NCI-H2107 (cell line): Measurements from ENCODE around the gene RNF112.

Source experiments
- DNase-seq: peaks from one replicate; lab custom pipeline; 2025; lab: John Stamatoyannopoulos, UW

RNF112 gene, protein sequence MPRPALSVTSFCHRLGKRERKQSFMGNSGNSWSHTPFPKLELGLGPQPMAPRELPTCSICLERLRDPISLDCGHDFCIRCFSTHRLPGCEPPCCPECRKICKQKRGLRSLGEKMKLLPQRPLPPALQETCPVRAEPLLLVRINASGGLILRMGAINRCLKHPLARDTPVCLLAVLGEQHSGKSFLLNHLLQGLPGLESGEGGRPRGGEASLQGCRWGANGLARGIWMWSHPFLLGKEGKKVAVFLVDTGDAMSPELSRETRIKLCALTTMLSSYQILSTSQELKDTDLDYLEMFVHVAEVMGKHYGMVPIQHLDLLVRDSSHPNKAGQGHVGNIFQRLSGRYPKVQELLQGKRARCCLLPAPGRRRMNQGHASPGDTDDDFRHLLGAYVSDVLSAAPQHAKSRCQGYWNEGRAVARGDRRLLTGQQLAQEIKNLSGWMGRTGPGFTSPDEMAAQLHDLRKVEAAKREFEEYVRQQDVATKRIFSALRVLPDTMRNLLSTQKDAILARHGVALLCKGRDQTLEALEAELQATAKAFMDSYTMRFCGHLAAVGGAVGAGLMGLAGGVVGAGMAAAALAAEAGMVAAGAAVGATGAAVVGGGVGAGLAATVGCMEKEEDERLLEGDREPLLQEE

DNA sequence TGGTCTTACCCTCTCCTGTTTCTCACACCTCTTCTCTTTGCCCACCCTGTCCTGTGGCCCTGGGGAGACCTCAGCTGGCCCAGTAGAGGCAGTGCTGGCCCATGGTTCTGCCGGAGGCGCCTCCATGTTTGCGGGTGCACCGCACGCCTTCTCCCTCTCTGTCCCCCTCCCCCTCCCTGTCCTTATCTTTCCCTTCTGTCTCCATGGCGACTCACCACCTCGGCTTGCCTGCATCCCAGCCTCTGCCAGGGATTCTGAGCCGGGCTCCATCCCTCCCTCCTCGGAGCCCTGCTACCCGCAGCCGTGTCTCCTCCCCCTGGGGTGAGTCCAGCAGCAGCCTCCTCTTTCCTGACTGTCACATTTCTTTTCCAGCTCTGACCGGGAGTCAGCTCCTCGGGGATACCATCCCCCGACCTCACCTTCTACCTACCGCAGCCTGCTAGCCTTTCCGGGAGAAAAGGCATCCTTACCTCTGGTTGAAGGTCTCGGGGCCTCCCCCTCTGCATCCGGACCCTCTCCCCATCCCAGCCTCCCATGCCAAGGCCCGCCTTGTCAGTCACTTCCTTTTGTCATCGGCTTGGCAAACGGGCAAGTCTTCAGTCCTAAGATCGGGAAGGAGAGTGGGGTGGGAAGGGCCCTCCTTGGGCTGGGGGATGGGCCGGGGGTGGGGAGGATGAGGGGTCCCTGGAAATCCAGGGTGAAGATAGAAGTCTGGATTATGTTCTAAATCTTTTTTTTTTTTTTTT lies at the start of gene RNF112:
Gene RNF112 (plus strand): TSS at position 358 of the 746 bp plus-strand sequence. CDS start 177 bp downstream, at position 535.
- DNase-seq: no peak

DNA sequence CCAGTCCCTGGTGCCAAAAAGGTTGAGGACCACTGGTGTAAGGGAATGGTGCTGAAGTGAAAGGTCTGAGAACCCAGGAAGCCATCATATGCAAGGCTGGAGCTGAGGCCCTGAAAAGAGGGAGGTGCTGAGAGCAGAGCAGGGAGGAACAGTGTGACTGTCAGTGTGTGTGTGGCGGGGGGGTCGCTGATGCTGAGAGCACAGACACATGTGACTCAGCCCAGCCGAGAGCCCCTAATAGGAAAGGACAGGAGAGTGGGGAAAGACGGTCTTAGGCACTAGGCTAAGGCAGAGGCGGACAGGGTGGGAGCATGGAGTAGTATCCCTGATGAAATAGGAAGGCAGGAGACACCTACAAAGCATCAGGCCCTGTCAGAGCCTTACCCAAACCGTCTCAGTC lies 49.7 kb upstream of the RNF112 start:
- no peak for DNase-seq

DNA sequence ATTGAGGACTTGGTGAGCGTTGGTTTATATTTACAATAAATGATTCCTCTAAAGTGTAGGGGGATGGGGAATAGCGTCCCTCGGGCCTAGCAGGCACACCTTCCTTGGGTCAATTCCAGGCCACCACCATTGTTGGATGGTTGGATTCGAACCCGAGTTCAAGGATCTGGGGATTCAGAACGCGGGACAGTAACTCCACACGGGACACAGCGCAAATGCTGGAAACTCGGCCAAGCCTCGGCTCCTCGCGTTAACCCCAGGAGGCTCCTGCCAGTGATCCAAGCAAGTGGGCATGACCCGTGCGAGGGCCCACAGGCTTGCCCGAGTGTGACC lies 49.1 kb upstream of the RNF112 start:
- no peak for DNase-seq

DNA sequence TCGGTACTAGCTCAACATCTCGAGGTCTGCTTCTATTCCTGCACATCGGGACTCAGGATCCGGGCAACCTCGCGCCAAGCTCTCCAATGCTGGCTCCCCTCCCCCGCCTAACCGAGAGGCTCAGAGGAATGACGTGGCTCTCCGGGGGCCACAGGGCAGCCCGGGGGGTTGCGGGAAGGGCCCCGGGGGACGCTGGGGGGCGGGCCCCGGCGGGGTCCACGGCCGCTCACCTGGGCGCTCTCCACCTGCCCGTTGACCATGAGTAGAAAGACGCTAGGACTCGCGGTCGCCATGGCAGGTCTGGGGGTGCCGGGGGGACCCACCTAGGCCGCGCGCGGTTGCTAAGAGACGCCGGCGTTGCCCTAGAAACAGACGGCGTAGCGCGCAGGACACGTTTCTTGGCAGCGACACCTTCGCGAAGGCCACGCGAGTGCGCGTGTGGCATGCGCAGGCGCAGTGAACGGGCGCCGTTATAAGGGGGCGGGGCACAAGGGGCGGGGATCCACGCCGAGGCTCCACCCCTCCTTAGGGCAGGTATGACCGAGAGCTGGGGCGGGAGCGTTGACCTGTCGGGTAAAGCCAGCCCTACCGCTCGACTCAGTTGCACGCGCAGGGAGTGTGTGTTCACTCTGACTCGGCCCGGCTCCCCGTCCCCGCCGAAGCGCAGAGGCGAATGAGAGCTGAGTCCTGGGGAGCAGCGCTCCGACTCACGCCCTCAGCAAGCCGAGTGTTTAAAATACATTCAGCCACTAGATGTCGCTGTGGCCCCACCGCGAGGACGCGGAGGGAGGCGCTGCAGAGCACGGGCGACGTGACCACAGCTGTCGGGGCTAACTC lies 48.5 kb upstream of the RNF112 start, which contains the start of gene B9D1:
Gene B9D1 (minus strand): TSS at position 447 of the 837 bp plus-strand sequence. CDS start 154 bp downstream, at position 293.
- DNase-seq: peak; percentile 74

DNA sequence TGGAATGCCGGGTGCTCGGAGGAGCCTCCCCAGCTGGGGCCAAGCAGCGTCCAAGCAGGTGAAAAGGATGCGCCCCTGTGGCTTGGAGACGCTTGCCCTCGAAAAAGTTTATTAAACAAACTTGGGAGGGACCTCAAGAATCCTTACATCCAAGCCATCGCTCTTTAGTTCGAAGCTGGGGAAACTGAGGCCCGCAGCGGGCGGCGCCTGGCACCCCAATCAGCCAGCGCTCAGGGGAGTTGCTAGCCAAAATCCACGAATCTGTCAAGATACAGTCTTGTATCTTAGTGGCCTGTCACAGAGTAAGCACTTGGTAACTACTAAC lies 48.0 kb upstream of the RNF112 start:
- DNase-seq: no peak

DNA sequence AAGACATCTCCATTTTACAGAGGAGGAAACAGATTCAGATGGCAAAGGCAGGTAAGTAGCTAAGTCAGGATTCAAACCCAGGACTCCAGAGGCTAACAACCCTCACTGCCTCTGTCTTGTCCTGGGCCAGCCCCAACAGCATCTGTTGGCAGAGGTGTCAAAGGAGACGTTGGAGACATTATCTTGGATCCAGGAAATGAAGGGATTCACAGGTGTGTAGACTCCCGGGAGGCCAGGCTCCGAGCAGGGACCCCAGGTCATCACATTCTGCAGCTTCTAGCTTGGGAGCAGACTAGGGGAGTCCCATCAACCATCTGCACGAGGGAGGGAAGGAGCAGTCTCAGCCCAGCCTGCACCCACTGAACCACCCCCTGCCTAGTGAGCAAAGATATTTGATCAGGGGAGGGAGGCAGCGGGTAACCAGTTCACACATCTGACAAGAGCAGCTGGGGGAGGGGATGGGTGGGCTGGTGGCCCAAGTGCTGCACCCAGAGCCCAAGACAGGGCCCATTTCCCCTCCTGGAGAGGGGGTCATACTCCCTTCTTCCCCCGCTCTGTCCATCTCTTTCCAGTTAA lies 47.5 kb upstream of the RNF112 start:
- DNase-seq: no peak

DNA sequence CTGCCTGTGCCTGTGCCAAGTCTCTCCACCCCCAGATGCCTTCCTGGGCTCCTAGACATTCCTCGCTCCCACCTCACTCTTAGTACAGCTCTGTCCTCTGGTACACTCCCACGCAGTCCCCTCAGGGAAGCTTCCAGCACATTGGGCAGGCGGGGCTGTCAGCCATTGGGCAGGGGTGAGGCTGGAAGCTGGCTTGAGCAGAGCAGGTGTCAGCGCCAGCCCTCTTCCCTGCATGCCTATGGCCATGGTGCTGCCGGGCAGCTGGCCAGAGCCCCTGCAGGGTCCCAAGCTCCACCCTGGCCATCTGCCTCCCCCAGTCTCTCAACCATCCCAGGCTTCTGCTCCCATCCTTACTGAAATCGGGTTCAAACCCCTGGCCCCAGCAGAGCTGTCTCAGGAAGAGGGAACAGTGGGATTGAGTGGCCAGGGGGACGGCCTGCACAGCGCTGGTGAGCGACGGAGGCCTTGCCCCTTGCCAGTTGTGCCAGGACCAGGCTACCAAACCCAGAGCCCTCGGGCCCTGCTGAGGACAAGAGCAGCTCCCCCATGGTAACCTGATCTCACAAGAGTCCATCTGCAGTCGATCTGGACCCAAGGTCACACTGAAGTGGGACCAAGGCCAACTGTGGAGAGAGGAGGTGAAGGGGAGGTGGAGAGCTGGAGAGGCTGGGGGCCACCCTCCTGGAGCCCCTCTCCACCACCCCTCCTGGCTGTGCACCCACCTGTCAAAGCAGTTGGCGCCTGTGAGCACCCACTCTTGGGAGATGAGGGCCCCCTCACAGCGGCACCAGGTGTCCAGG lies 46.1 kb upstream of the RNF112 start:
- DNase-seq: no peak

DNA sequence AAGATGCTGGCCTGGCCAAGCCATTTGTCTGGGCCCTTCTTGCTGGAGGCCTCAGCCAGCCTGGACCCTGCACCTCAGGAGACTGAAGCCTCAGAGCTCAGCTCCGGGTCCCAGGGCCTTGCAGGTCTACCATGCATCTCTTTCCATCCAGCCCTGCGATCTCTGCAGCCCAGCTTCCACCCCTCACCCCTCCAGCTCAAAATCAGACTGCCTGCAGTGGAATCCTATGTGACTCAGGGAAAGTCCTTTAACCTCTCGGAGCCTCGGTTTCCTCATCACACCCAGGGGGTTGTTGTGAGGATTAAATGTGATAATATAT lies 45.6 kb upstream of the RNF112 start:
- DNase-seq: no peak

DNA sequence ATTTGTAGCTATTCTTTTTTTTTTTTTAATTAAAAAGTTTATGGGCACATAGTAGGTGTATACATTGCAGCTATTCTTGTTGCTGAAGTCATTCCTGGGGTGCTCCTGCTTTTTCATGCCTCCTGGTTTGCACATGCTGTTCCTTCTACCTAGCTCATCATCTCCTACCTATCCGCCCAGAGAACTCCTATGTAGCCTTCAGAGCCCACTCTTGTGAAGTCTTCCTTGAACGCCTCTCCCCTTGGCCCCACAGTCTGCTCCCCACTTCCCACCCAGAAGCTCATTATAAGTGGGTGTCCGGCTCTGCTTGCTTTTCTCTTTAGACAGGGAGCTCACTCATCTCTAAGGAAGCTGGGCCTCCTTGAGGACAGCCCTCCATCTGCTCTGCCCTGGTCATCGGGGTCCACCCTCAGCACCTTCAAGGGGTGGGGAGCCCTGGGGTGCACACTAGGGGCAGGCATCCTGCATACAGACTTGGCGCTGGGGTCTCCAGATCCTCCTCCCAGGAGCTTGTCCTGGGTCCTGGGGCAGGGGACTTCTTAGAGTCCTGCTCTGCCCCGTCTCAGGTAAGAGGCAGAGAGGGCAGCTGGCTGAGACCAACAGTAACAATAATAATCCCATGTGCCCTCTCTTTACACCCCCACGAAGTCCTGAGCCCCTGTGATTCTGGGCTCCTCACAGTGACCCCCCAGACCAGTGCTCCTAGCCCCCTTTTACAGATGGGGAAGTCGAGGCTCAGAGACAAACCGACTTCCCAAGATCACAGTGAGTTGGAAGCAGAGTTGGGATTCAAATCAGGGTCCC lies 45.0 kb upstream of the RNF112 start:
- DNase-seq: no peak

DNA sequence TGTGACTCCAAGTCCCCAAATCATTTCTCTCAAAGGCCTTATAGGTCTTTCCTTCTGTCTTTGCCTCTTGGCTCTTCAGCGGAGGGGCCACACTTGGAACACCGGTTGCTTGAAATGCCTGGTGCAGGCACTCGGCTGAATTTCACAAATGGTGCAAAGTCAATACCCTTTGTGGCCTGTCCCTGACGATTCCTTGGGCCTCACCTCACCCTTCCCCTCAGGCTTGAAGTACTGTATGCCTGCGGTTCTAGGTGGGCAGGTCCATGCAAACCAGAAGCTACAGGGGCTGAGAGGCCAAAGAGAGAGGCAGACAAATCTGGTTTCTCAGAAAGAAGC lies 44.4 kb upstream of the RNF112 start:
- no peak for DNase-seq

DNA sequence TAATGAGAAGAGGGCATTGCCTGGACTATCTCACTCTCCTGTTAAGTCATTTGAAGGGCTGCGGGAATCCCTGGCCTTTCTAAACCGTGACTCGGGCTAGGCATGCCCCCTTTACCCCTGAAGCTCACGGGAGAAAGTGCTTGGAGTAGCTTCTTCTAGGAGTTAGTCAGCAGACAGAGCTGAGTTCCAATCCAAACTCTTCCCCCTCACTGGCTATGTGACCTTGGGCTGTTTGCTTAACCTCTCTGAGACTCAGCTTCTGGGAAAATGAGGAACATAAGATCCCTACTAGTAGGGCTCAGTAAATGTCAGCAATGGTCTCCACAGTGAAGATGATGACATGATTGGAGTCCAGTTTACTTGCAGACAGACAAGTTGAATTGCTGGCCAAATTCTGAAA lies 42.8 kb upstream of the RNF112 start:
- no peak for DNase-seq

DNA sequence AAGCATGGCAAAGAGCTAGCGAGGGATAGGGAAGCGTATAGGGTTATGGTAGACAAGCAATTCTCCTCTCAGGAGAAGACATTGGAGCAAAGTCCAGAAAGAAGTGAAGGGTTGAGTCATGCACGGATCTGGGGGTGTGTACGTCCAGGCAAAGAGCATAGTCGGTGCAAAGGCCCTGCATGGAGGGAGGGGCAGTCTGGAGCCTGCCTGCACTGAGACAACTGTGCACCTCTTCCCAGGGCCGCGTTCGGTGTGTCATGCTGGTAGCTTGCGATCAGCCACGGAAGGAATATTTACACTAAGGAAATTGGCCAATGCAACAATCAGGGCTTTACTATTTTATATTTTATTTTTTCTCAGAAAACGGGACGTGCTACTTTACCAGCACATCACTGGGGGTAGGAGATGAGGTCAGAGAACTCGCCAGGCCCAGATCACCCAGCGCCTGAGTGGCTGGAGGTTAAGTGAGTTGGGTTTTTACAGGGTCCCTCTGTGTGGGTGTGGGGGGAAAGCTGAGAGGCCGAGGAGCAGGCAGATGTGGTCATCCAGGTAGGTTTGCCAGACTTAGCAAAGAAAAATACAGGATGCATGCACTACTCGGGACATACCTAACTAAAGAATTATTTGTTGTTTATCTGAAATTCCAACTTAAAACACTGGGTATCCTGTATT lies 41.8 kb upstream of the RNF112 start:
- DNase-seq: no peak

DNA sequence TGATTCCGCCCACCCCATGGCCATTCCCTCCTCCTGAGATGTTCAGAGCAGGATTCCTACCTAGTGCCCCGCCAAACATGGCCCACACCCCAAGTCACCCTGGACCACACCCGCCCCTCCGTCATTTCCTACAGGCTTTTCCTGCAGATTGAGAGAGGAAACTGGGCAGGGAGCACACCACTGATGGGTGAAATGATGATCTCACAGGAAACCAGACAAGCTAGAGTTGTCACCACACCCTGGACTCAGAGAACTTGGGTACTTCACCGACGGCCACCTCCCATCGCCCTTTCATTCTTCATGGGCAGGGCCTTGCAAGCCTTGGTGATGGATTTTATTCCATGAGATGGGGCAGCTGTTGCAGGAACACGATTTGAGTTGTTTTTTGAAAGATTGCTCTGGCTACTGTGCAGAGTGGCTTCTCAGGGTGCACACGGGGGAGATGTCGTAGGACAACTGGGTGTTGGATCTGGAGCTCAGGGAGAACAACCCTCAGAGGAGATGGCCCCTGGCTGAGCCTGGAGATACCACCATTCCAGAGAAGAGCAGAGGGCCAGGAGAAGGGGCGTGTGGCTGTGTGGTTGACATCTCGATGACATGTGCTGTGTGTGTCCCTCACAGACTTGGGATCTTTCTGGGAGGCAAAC lies 41.1 kb upstream of the RNF112 start:
- no peak for DNase-seq

DNA sequence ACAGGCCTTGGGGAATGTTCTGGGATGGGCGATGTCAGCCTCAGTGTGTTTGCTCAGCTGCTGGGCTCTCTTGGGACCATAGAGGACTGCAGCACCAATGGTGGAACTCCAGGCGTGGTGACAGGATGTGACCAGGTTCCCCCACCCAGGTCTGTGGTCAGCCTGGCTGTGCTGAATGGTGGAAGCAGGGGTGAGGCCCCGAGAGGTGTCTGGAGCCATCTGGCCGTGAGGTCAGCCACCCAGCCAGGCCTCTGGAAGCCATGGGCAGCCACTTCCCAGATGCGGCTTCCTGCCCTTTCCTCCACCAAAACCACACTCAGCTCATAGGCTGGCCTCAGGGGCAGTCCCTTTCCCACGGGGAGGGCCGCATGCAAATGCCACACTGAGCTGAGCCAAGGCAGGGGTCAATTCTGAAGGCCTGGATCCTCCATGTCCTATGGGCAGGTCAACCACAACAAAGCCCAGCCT lies 40.5 kb upstream of the RNF112 start:
- DNase-seq: no peak

DNA sequence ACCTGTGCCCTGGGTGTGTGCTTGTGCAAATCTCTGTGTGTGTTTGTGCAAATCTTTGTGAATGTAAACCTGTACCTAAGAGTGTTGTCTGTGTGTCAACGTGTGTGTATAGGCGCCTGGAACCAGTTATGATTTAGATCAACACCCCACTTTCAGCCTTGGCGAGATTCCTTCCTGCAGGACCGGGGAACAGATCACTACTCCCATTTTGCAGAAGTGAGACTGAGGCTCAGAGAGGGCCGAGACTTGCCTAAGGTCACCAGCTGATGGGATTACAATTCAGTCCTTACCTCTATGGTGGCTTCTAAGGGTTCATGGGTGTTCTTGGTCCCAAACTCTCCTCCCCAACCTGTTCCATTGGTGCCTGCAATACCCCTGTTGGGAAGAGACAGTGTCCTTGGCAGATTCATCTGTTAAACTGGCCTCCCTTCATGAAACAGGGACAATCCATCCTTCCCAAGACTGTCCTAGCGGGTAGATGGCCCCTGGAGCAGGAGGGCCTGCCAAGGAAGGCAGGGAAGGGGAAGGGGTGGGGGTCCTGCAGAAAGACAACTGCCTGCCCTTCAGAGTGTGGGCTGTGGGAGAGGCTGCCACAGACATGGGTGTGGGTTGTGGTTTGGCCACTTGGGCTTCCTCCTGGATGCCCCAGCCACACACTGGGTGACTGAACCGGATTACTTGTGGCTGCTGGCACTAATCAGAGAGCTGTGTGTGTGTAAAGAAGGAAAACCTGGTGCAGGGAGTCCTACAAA lies 39.6 kb upstream of the RNF112 start:
- DNase-seq: no peak

DNA sequence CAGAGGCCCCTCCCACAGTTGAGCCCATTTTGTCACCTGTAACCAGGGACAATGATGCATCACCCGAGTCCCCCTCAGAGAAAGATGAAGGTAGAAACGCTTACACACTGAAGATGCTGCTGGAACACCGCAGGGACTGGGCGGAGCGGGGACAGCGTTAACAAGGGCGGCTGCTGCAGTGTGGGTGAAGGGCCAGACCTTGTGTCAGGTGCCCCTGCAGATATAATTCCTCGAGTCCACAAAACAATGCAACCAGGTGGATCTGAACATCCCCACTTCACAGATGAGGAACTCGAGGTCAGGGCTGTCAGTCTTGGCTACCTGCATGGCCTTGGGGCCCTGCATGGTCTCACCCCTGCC lies 39.0 kb upstream of the RNF112 start:
- DNase-seq: no peak

DNA sequence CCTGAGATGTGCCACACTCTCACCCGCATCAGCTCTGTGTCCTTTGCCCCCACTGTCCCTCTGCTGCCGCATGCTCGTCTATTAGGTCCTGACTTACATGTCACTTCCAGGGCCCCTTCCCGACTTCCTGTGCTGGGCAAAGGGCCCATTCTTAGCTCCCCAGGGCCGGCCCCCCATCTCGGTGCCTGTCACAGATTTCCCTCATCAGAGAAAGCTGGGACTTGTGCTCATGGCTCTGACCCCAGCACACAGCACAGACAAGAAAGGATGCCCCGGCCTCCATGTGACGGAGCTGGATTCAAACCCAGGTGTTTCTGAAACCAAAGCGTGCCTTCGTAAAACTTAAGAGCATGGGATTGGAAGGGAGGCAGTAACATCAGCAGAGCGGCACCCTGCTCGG lies 38.6 kb upstream of the RNF112 start:
- no peak for DNase-seq

DNA sequence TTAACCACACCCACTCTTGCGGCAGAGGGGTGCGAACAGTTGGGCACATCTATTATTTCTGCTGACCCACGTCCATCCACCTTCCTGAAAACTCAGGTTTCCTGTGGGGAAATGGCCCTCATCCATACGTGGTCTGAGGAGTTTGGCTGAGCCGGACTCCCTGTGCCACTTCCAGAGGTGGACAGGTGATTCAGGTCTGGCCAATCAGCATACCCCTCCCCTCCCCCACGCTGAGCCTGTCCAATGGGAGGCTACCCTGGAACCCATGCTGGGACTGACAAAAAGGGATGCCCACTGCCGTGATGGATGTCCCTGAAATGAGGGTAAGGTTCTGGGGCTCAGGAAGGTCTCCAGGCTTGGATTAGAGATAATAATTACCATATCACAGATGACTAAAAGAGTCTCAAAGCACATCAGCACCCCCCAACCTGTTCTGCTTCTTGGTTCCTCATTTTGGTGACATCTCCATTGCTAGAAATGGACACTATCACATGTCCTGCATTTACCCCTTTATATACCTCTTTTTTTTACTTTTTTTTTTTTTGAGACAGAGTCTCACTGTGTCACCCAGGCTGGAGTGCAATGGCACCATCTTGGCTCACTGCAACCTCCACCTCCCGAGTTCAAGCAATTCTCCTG lies 38.0 kb upstream of the RNF112 start:
- no peak for DNase-seq
